ENCODE measurements around the gene SP6.

Gene SP6

DNA sequence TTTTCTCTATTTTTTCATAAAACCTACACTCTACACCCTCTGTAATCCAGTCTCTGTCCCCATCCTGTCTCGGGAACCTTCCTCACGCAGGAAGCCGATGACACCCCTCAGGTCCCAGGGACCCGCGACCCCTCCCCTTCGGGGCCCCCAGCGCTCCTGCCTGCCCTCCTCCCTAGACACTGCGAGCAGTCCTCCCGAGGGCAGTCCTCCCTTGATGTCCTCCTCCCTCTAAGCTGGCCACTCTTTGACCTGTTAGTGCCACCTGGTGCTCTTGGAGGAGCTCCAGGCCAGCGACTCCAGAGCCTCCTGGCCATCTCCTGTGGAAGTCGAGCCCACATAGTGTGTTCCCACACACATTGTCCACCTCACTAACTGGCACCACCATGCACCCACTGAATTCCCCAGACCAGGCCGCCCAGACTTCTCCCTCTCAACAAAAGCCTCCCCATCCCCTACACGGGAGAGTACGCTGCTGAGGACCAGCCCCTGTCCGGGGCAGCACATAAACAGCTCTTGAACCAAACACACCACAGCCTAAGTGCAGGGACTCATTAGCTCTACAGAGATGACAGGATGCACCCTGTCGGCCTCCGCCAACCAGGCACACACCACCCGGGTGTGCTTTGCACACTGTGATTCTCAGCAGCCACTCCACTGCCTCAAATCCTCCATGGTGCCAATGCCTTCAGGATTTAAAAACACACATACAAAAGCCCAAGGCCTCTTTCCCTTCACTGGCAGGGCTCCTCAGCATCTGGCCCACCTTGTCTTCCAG, 38.6 kb downstream of the SP6 start:
- Histone ChIP-seq H3K79me2 (ENCODE audit: insufficient read depth, low read length) (no peaks in the 10 kb centered on the region), H3K36me3 (ENCODE audit: insufficient read depth, low read length) (peaks cover 72% of the 10 kb centered on the region), H2AFZ (ENCODE audit: low read depth, low read length) (no peak overlapping the region), H3K9me3 (ENCODE audit: insufficient read depth, low read length, severe bottlenecking) (no peaks in the 10 kb centered on the region), H4K20me1 (ENCODE audit: insufficient read depth, low read length) (no peaks in the 10 kb centered on the region; the same call in 1 of the 2 replicates), H3K27ac (ENCODE audit: low read length) (no peak overlapping the region), H3K27me3 (ENCODE audit: insufficient read depth, low read length, poor library complexity) (no peaks in the 10 kb centered on the region), H3K4me3 (ENCODE audit: low read depth in 1 of 2, low read length in 2 of 2) (no peak overlapping the region), H3K4me2 (ENCODE audit: insufficient read depth, low read length) (no peak overlapping the region), H3K9ac (ENCODE audit: low read depth, low read length) (no peak overlapping the region), H3K4me1 (ENCODE audit: insufficient read depth, low read length) (no peaks in the 10 kb centered on the region)
- no peak for TF ChIP-seq EZH2 (IDR thresholded peaks at IDR 0.05; ENCODE audit: borderline replicate concordance, low read depth, low read length, severe bottlenecking)
- TF ChIP-seq, protein P1, sequence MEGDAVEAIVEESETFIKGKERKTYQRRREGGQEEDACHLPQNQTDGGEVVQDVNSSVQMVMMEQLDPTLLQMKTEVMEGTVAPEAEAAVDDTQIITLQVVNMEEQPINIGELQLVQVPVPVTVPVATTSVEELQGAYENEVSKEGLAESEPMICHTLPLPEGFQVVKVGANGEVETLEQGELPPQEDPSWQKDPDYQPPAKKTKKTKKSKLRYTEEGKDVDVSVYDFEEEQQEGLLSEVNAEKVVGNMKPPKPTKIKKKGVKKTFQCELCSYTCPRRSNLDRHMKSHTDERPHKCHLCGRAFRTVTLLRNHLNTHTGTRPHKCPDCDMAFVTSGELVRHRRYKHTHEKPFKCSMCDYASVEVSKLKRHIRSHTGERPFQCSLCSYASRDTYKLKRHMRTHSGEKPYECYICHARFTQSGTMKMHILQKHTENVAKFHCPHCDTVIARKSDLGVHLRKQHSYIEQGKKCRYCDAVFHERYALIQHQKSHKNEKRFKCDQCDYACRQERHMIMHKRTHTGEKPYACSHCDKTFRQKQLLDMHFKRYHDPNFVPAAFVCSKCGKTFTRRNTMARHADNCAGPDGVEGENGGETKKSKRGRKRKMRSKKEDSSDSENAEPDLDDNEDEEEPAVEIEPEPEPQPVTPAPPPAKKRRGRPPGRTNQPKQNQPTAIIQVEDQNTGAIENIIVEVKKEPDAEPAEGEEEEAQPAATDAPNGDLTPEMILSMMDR (IDR thresholded peaks at IDR 0.05; ENCODE audit: borderline replicate concordance, extremely low read depth, low read length, poor library complexity, severe bottlenecking): no peak
- ATAC-seq (ENCODE audit: insufficient read depth, low read depth) (no peak), DNase-seq (no peak)

- H3K36me3 ChIP-seq (ENCODE audit: insufficient read depth, low read length): peaks cover 72% of the 10 kb centered on the region
Measured at GRCh38 chr17:47811709-47812108, 39.3 kb downstream of the SP6 start.

DNA sequence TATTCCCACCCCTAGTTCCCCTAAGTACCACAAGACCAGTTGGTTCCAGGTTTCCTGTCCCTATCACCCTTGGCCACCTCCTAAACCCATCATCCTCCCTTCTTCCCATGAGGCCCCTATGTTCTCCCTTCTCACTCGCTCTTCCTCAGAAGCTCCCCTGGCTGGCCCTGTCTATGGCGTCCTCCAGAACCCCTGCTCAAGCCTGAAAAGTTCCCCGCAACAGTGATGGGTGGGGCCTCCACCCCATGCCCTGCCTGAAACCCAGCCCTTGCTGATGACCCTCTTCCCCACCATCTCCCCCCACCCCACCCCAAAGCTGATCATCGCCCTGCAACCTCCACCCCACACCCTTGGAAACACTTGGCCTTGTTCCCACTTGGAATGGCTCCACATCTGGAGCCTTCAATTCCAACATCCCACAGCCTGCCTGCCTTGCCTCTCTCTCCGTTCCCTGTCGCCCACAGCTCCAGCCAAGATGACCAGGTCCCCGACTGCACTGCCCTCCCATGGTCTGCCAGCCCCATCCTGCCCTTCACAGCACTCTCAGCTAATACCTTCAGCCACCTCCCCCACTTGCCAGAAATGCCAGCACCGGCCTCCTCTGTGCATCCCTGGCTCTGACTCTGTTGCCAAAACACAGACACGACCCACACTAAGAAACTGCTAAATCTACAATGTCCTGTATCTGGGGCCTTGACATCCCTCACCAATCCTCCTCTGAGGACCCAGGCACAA, 39.9 kb downstream of the SP6 start:
- no peak for DNase-seq
- TF ChIP-seq, protein P1 (IDR thresholded peaks at IDR 0.05; ENCODE audit: borderline replicate concordance, extremely low read depth, low read length, poor library complexity, severe bottlenecking): no peak
- TF ChIP-seq EZH2 (IDR thresholded peaks at IDR 0.05; ENCODE audit: borderline replicate concordance, low read depth, low read length, severe bottlenecking): no peak
- no peaks in the 10 kb centered on the region; the same call in 1 of the 2 replicates for H4K20me1 ChIP-seq (ENCODE audit: insufficient read depth, low read length)
- H3K9me3 ChIP-seq (ENCODE audit: insufficient read depth, low read length, severe bottlenecking): no peaks in the 10 kb centered on the region
- no peak overlapping the region for H3K4me3 ChIP-seq (ENCODE audit: low read depth in 1 of 2, low read length in 2 of 2)
- no peak overlapping the region for H2AFZ ChIP-seq (ENCODE audit: low read depth, low read length)
- no peaks in the 10 kb centered on the region for H3K4me1 ChIP-seq (ENCODE audit: insufficient read depth, low read length)
- peaks cover 67% of the 10 kb centered on the region for H3K36me3 ChIP-seq (ENCODE audit: insufficient read depth, low read length)
- no peaks in the 10 kb centered on the region for H3K27me3 ChIP-seq (ENCODE audit: insufficient read depth, low read length, poor library complexity)
- H3K79me2 ChIP-seq (ENCODE audit: insufficient read depth, low read length): no peaks in the 10 kb centered on the region
- no peak overlapping the region for H3K4me2 ChIP-seq (ENCODE audit: insufficient read depth, low read length)
- ATAC-seq (ENCODE audit: insufficient read depth, low read depth): no peak
- no peak overlapping the region for H3K27ac ChIP-seq (ENCODE audit: low read length)
- no peak overlapping the region for H3K9ac ChIP-seq (ENCODE audit: low read depth, low read length)

More at GRCh38 chr17:47811709-47812108, 39.3 kb downstream of the SP6 start:
- no peak for DNase-seq
- Histone ChIP-seq H3K27ac (ENCODE audit: low read length) (no peak overlapping the region), H3K4me3 (ENCODE audit: low read depth in 1 of 2, low read length in 2 of 2) (no peak overlapping the region), H3K9ac (ENCODE audit: low read depth, low read length) (no peak overlapping the region), H4K20me1 (ENCODE audit: insufficient read depth, low read length) (no peaks in the 10 kb centered on the region; the same call in 1 of the 2 replicates), H3K4me2 (ENCODE audit: insufficient read depth, low read length) (no peak overlapping the region), H3K27me3 (ENCODE audit: insufficient read depth, low read length, poor library complexity) (no peaks in the 10 kb centered on the region), H3K79me2 (ENCODE audit: insufficient read depth, low read length) (no peaks in the 10 kb centered on the region), H2AFZ (ENCODE audit: low read depth, low read length) (no peak overlapping the region), H3K4me1 (ENCODE audit: insufficient read depth, low read length) (no peaks in the 10 kb centered on the region), H3K9me3 (ENCODE audit: insufficient read depth, low read length, severe bottlenecking) (no peaks in the 10 kb centered on the region)
- no peak for ATAC-seq (ENCODE audit: insufficient read depth, low read depth)
- TF ChIP-seq, protein P1 (IDR thresholded peaks at IDR 0.05; ENCODE audit: borderline replicate concordance, extremely low read depth, low read length, poor library complexity, severe bottlenecking): no peak
- TF ChIP-seq EZH2 (IDR thresholded peaks at IDR 0.05; ENCODE audit: borderline replicate concordance, low read depth, low read length, severe bottlenecking): no peak
